GM19467 (cell line): ENCODE data around the gene ZDHHC9.
A peak's percentile ranks its signal among the peaks of the same experiment; 100 is the strongest.
"Not testable (repeated sequence)": the region's sequence is repeated elsewhere in the genome, so short reads cannot be mapped to it uniquely, and the experiment has no call there.

Source experiments
- ATAC-seq: cut with Tn5 transposase; IDR thresholded peaks from one replicate; pipeline ENCODE4 v1.9.1; 2021; ENCODE audit warnings: mild to moderate bottlenecking, moderate library complexity; ENCODE audit not compliant: unreplicated experiment

The ZDHHC9 gene

GRCh38 chrX:129843459-129844306, at the start of gene ZDHHC9:
Gene ZDHHC9 (minus strand): TSS chrX:129843886. CDS start chrX:129841945, 1,941 bp downstream.
- ATAC-seq, result peak; percentile 97

- no peak for ATAC-seq
These were observed 33.7 kb upstream of the ZDHHC9 start for GRCh38 chrX:129877401-129877800.

GRCh38 chrX:129876771-129877305, 33.2 kb upstream of the ZDHHC9 start:
- ATAC-seq, result no peak

GRCh38 chrX:129875669-129876068, 32.0 kb upstream of the ZDHHC9 start:
- no peak for ATAC-seq

GRCh38 chrX:129872524-129872923, 28.8 kb upstream of the ZDHHC9 start:
- no peak for ATAC-seq

GRCh38 chrX:129866321-129866720, 22.6 kb upstream of the ZDHHC9 start:
- ATAC-seq, result not testable (repeated sequence)

GRCh38 chrX:129859134-129859533, 15.4 kb upstream of the ZDHHC9 start:
- ATAC-seq, result not testable (repeated sequence)

- ATAC-seq, result not testable (repeated sequence)
These were observed 8.1 kb upstream of the ZDHHC9 start for GRCh38 chrX:129851825-129852224.

GRCh38 chrX:129846716-129847115, 3.0 kb upstream of the ZDHHC9 start:
- ATAC-seq, result no peak

- ATAC-seq, result no peak
These were observed 2.0 kb upstream of the ZDHHC9 start for GRCh38 chrX:129845616-129846190.

GRCh38 chrX:129843209-129843458, 552 bp downstream of the ZDHHC9 start:
- no peak for ATAC-seq

- ATAC-seq, result no peak
These were observed 1.0 kb downstream of the ZDHHC9 start for GRCh38 chrX:129842510-129843208.

GRCh38 chrX:129840344-129840743, 3.3 kb downstream of the ZDHHC9 start:
- ATAC-seq, result no peak

- no peak for ATAC-seq
These were observed 6.9 kb downstream of the ZDHHC9 start for GRCh38 chrX:129836827-129837226.

- ATAC-seq, result no peak
These were observed 10.3 kb downstream of the ZDHHC9 start for GRCh38 chrX:129833153-129833990.

GRCh38 chrX:129831091-129831885, 12.4 kb downstream of the ZDHHC9 start:
- ATAC-seq, result no peak

- no peak for ATAC-seq
These were observed 13.2 kb downstream of the ZDHHC9 start for GRCh38 chrX:129830494-129830893.

GRCh38 chrX:129825746-129826505, 17.8 kb downstream of the ZDHHC9 start:
- ATAC-seq, result no peak

- ATAC-seq, result no peak
These were observed 19.1 kb downstream of the ZDHHC9 start for GRCh38 chrX:129824620-129825019.
